GM18870 (cell line): ENCODE results near the gene SMIM45.

Source experiments
- ATAC-seq: cut with Tn5 transposase; IDR thresholded peaks from one replicate; pipeline ENCODE4 v1.9.1; 2021; ENCODE audit warnings: moderate library complexity; ENCODE audit not compliant: unreplicated experiment

The SMIM45 gene

DNA sequence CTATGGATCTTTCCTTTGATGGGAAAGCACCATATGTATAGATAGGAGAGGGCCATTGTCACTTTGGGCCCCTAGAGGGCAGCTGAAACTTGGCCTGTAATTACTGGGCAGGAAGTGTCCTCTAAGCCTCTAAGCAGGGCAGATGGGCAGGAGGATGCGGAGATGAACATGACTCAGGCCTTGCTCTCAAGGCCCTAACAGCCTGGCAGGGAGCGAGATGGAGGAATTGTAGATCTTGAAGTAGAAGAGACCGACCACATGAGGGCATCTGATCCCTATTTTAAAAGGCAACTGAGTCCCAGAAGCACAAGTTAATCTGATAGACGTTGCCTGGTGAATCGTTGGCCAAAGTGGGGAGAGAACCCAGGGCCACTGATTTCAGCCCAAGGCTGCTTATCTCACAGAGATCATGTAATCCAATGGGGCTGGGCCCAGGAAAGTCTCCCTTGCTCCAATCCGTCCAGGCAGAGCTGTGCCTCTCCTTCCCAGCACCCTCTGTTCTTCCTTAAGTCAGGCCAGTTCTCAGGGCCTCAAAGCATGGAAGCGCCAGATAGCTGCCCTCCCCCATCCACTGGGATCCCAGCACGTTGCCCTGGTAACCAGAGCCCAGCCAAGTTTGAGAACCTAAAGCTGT lies 14.8 kb downstream of the SMIM45 start:
- no peak for ATAC-seq

DNA sequence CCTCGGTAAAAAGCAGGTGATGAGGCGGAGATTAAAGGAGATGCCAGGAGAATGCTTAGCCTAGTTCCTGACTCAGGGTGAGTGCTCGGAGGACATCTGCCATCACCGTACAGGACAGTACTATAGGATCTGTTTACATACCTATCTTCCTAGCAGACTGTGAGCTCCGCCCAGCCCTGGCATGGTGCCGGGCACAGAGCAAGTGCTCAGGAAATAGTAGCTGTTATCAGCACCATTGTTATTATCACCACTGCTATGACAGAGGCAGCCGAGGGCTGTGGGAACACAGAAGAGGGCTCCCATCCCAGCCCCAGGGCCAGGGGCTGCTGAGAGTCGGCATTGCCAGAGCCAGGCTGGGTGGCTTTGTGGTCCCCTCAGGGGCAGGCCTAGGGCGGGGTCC lies 16.7 kb downstream of the SMIM45 start:
- ATAC-seq: no peak

DNA sequence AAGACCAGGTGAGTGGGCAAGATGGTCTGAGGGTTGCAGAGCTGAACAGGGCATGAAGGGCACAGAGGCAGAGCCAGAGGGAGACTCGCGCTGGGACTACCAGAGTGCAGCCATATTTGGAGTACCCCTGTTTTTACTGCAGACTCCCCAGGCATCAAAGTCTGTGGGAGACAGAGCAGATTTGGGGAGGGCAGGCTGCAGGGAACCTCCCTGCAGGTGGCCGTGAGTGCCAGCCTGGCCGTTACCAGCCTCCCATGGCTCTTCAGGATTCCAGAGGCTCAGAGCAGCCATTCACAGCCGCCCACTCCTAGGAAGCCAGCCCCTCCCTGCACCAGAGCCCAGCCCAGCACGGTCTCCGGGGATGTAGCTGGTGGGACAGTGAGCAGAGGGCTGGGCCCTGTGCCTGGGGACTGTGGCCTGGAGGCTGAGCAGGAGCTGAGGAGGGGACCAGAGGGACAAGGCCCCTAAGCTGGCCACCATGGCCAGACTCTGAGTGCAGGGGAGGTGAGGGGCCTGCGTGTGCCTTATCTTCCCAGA lies 17.2 kb downstream of the SMIM45 start, which contains the start of gene SEPTIN3:
Gene SEPTIN3, plus strand, starts transcription at position 334 of the 537 bp plus-strand sequence. CDS start 2,050 bp downstream, outside the sequence.
- no peak for ATAC-seq

DNA sequence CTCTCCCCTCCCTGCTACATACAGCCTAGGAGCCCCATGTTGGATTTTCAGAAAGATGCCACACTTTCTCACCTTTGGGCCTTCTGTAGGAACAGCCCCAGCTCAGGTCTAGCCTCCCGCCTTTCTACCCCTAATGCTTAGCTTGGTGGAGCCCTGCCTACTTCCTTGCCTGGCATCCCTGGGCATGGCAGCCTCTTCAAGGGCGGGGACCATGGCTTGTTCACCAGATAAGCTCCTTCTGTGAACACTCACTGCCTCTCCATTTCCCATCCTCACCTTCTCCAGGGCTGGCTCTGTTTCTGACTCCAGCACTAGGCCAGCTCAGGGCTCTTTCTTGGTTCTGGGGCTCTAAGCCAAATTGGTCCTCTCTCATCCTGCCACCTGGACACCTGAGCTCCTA lies 18.7 kb downstream of the SMIM45 start:
- ATAC-seq: no peak

DNA sequence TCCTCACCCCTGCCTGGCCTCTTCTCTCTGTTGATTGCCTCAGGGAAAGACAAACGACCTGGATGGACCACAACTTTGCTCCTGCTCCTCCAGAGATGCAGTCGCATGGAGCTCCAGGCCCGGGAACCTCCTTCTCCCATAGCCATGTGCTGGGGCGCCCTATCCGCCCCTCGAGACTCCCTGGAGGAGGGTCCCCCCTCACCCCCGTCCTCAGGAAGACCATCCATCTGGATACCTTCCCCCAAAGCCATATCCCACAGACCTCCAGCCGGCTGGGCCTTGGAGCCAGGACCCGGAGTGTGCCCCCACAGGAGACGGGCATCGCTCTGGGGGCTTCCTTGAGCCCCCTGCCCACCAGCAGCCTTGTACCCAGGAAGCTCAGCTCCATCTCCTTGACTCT lies 19.5 kb downstream of the SMIM45 start:
- no peak for ATAC-seq

DNA sequence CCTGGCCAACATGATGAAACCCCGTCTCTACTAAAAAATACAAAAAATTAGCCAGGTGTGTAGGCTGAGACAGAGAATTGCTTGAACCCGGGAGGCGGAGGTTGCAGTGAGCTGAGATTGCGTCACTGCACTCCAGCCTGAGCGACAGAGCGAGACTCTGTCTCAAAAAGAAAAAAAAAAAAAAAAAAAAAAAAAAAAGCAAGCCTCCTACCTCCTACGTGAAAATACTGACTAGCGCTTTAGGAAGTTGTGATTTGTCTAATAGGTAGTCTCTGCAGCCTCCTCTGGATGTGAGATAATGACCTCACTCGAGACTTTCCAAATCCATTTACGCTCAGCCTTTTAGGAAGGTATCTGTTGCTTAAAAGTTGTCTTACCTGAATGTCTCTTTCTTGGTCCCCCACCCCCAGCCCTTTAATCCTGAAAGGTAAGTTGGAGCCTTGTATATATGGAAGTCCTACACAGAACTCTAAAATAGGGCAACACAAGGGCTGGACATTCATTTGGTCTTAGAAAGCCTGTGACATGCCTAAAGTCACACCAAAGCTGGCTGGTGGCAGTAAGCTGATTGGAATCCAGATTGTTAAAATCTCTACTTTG lies 22.8 kb downstream of the SMIM45 start:
- ATAC-seq: no peak

DNA sequence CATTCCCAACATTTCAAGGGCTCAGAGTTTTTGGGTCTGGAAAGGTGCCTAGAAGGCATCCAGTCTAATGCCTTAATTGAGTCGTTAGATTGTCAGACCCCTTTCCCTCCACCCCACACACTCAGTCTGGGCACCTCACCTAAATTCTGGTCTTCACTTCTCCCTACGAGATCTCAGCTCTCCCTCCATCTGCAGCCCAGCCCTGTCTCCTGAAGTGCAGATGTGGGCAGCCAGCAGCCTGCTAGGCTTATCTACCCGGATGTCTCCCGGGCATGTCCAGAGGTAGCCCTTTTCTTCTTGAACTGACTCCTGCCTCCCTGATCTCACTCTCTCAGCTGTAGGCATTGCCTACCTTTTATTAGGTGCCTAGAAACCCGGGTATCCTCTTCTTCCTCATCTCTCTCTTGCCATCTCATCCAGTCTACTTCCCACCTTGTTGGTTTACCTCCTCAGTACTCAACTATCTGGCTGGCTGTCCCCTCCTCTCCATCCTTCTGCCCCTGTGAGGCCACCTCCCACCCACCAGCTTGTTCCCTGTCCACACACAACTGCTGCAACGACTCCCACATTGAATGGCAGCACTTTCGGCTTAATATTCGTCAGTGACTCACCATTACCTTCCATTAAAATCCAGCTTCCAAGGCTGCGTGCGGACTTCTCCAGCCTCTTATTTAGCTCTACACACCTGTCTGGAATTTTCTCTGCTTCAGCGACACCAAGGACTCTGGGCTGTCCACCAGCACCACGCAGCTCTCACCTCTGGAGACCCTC lies 23.5 kb downstream of the SMIM45 start:
- no peak for ATAC-seq

DNA sequence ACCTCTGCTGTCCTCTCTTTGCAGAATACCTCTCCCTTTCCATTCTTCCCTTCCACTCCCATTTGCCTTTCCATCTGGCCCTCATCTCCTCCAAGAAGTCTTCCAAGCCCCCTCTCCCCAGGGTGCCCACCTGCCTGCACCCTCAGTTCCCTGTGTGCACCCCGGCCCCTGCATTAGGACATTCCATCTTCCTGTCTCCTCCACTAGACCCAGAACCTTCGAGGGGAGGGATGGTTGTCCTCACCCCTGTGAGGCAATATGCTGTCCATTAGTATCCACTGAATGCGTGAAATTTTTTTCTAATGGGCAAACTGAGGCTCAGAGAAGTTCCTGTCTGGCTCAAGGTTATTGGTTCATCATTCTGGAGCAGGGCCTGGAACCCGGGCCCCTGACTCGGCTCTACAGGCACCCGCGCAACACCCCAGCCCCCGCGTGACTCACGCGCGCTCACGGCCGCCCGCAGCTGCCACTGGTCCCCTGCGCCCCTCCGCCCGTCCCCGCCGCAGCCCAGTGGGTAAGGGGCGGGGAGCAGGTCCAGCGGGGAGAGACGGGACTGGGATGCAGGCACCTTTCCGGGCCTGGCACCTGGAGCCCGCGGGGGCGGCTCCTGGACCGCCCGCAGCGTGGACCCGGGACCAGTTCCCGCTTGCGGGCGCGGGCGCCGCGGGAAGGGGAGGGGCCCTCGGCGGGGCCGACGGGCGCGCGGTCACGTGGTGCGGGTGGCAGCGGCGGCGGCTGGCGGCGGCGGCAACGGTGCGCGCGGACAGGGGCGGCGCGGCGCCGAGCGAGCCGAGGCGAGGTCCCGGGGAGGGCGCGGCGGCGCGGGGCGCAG lies 24.3 kb downstream of the SMIM45 start:
- no peak for ATAC-seq

DNA sequence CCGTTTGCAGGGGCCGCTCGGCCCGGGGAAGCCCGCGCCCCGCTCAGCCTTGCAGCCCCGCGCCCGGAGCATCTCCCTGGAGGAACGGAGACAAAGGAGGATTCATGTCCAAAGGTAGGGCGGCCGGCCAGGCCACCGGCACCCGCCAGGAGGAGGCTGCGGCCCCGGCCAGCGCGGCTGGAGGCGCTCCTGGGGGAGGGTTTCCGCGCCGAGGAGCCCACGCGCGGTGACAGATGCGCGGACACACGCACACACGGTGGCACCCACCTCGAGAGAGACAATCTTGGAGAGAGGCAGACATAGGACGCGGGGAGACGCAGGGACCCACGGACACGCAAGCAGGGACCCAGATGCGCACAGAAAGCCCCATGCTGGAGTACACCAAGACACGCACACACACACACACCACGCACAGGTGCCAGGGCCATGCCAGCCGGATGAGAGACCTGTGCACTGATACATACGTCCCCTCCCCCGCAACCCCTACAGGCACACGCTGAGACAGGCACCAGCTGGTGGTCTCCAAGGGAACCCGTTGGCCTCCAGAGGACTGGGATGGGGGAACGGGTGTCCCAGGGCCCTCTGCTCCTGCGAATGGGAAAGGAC lies 25.1 kb downstream of the SMIM45 start:
- no peak for ATAC-seq

DNA sequence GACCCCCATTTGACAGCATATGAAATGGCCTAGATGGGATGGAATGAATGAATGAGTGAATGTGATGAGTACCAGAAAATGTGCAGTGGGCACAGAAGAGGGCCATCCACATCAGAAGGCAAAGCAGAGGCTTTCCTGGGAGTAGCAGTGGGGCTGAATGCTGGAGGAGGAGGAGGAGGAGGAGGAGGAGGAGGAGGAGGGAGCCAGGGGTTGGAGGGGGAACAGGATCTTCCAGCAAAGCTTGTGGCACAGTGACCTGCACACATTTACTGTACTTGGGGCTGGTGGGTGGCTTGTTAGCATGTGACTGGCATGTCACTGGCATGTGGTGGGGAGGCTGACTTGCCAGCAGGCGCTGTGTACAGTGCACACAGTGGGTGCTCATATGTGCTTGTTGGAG lies 26.8 kb downstream of the SMIM45 start:
- ATAC-seq: no peak

DNA sequence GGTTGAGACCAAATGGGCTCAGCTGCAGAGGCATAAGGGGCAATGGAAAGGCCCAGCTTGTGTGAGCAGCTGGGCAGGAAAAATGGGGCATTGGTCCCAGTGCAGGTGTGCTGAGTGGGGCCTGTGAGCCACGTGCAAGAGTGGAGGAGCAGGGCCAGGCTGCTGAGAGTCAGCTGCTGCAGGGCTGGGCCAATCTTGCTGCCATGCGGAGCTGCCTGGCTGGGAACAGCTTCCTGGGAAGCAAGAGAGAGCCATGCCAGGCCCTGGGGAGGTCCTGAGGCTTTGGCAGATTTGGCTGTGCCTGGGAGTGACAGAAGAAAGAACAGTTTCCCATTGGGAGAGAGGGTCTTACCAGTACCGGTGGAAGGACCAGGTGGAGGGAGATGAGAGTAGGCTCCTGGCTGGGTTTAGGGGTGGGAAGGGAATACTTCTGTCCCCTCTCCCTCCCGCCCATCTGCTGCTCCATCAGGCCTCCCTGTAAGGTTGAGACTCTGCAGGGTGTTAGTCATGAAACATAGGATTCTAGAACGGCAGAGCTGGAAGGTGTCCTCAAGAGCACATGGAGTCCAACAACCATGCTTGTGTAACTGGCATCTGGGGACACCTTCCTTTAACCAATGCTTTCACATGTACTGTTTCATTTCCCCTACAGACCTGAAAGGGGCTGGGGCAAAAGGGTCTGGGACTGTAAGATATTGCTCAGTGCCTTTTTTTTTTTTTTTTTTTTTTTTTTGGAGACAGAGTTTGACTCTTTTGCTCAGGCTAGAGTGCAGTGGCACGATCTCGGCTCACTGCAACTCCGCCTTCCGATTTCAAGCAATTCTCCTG lies 27.7 kb downstream of the SMIM45 start:
- no peak for ATAC-seq

DNA sequence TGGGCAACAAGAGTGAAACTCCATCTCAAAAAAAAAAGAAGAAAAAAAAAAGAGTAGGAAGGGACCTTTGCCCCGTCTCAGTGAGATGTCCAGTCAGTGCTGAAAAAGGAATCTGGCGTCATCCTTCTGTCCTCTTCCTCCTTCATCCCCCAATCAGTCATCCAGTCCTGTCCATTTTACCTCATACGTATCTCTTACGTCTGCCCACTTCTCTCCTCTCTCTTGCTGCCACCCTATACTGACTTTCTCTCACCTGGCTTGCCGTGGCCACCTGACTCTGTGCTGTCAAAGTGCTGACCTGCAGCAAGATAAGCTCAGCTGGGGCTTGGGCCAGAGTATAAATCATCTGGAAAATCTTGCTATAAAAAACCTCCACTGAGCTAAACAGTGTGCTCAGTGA lies 30.9 kb downstream of the SMIM45 start:
- no peak for ATAC-seq

DNA sequence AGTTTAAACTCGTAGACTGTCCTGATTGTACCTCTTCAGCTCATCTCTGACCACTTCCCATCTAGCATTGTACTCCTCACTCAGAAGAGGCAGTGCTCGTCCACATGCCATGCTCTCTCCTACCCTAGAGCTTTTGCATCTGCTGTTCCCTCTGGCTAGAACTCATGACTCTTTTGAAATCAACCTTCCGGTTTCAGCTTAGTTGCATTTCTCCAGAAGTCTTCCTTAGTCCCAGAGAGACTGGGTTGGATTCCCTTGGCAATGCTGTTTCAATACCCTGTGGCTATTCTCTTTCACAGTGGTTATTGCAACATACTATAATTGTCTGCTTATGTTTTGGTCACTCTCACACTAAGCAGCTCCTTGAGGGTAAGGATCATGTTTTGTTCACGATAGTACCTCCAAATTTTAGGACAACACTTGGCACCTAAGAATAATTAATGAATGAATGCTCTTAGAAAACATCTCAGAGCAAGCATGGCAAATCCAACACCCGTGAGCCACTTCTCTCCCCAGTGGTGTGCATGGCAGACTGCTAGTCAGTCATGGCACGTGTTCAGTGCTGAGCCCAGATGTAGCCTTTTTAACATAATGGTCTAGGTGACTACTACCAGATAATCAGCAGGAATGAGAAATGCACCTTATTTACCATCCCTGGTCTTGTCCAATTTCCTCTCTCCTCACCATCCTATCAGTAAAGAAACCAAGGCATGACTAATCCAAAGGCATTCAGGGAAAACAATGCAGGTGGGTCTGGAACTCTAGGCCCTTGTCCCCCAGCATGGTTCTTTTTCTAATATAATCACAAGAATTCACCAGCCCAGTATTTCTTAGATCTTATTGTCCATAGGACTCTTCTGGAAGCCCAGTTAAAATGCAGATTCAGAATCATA lies 31.8 kb downstream of the SMIM45 start:
- ATAC-seq: no peak

DNA sequence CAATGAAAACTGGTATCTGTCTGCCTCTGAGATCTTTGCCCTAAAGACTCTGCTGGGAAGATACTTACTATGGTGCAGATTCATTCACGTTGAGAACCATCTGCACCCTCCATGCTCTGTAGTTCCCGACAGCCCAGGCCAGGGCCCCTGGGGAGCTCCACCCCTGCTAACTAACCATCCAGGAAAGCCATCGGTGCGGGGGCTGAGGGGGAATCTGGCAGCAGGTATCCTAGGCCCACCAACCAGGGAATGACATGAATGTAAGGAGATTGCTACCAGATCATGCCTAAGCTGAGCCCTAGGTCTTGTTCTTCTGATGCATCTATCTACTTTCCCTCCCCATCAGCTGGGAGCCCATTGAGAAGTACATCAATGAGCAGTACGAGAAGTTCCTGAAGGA lies 35.3 kb downstream of the SMIM45 start:
- no peak for ATAC-seq

DNA sequence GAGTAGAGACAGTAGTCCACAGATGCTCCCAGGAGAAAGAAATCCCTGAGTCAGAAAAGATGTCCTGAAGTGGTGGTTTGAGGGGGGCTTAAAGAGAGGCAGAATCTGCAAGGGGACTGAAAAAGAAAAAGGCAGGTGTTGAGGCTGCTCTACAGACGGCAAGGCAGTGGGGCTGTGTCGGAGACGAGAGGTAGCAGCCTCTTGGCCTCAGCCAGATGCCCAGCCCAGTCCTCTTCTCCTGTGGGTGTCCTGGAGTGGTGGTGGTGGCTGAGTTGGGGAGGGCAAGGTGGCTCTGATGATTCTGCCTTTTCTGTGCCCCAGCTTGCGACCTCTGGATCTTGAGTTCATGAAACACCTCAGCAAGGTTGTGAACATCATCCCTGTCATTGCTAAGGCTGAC lies 37.3 kb downstream of the SMIM45 start:
- ATAC-seq: no peak

DNA sequence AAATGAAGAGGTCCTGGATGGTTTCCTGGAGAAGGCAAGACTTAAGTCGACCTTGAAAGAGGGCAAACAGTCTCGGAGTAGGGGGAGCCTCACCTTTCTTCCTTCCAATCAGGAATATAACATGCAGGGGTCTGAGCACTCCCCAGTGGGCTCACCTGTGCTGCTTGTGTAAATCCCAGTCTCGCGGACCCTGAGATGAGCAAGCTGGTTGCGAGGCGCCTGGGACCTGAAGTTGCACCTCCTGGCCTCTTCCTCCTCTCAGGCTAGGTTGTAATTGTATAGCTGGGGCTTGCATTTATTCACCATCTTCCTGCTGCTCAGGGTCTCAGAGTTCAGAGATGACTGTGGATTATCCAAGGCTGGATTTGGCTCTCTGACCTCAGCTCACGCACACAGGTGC lies 39.2 kb downstream of the SMIM45 start:
- no peak for ATAC-seq

DNA sequence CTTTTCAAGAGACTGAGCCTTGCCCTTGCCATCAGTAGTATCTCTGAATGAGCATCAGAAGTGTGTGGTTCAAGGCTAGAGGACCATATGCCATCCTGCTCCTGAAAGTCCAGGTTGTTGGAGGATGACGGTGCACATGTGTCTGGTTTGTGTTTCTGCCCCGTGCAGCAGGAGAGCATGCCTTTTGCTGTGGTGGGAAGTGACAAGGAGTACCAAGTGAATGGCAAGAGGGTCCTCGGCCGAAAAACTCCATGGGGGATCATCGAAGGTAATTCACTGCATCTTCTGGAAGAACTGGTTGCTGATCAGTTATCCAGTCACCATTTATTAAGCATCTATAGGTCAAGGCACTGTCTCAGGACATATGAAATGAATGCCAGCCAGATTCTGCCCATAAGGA lies 40.5 kb downstream of the SMIM45 start:
- ATAC-seq: no peak

DNA sequence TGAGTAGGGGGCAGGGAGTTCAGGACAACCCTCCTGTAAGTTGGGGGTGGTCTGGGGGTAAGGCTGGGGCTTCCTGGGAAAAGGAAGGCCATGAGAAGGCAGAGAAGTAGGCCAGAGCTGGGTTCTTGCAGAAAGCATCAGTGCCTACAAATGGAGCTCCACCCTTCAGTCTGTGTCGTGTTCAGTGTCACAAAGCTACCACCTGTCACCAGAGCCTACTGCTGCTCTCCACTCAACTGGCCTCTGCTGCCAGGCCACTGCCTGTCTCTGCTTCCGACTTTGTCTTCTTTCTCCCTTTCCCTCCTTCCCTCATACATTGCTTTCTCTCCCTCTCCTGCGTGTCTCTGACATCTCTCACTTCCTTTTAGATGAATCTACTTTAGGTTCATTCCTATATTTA lies 43.3 kb downstream of the SMIM45 start:
- no peak for ATAC-seq

DNA sequence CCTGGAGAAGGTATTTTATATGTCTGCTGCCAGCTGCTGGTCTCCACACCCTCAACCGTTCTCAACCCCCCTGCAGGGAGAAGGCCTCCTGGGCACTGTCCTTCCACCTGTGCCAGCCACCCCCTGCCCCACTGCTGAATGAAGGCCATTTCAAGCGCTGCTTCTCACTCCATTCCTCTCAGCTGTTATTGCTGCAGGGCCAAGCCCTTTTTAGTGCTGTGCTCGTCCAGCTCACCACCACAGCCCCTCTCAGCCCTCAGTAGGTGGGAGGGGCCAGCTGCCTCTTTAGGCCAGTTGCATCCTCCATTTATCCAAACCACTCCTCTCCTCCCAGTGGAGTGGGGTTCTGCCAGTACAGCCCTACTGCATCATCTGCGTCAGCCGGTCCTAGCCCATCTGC lies 44.9 kb downstream of the SMIM45 start:
- ATAC-seq: no peak
